GM12878 (cell line): ENCODE measurements around the gene DIP2A. TPM values are rescaled to one million over a fixed set of nuclear protein-coding genes. Genes with fewer than 3 reads are reported as not detected.

ENCODE experiments used
- ATAC-seq: fragments of 200-7000 bp; cut with Tn5 transposase; 3 replicates; pipeline ENCODE4 v1.9.1; 2020; ENCODE audit warnings: mild to moderate bottlenecking, moderate library complexity
- BruUV-seq: library from RNA; stranded (reverse); fragments of 400-500 nt; replicated peaks from 2 replicates; lab custom pipeline; 2021; lab: Mats Ljungman, UMichigan
- CTCF ChIA-PET: fragments of 300-600 bp; sonication (Branson Sonifier 250); formaldehyde crosslinking; extraction: SDS; loops from one replicate; lab custom pipeline; 2021; ENCODE audit warnings: inconsistent platforms; lab: Yijun Ruan, JAX
- POLR2A ChIA-PET: fragments of 350-600 bp; formaldehyde crosslinking; extraction: SDS; loops from one replicate; lab custom pipeline; 2021; ENCODE audit warnings: inconsistent platforms; lab: Charles Lee
- RAD21 ChIA-PET: fragments of 300-600 bp; sonication (Branson Sonifier 250); formaldehyde crosslinking; loops from one replicate; lab custom pipeline; 2023; ENCODE audit warnings: antibody characterized with exemption; ENCODE audit not compliant: unreplicated experiment; lab: Charles Lee
- SMC1A ChIA-PET: fragments of 300-600 bp; sonication (Branson Sonifier 250); formaldehyde crosslinking; loops from one replicate; lab custom pipeline; 2023; ENCODE audit not compliant: unreplicated experiment, uncharacterized antibody; lab: Charles Lee
- DNase-seq: peaks from one replicate; pipeline ENCODE4 v3.0.0-alpha.2; 2011; ENCODE audit warnings: low read depth, low spot score
- FAIRE-seq: peaks from 3 replicates; lab custom pipeline; 2011; peaks lifted over from hg19 to GRCh38; lab: Jason Lieb, UNC
- H2AFZ ChIP-seq: 2 replicates; pipeline ENCODE4 v1.6.0; 2011; ENCODE audit warnings: low read depth, low read length, control low read depth; ENCODE audit not compliant: control insufficient read depth
- H3K27ac ChIP-seq: 2 replicates; pipeline ENCODE4 v1.5.1; 2011; ENCODE audit warnings: control low read depth; ENCODE audit not compliant: control insufficient read depth, insufficient read depth
- H3K27me3 ChIP-seq, 2 experiments: replicated peaks in 1 of 2; 2 replicates each; pipeline versions ENCODE4 v1.6.0 to v1.6.1; 2011; ENCODE audit warnings: low read length in 1 of 2; ENCODE audit not compliant: control insufficient read depth in 2 of 2, insufficient read depth in 2 of 2
- H3K36me3 ChIP-seq, 2 experiments: 2 replicates each; pipeline ENCODE4 v1.5.1; 2011; ENCODE audit warnings: low read length in 1 of 2; ENCODE audit not compliant: control insufficient read depth in 2 of 2, insufficient read depth in 2 of 2
- H3K4me1 ChIP-seq: 2 replicates; pipeline ENCODE4 v1.6.1; 2011; ENCODE audit warnings: mild to moderate bottlenecking, low read length, moderate library complexity, mixed read lengths; ENCODE audit not compliant: control insufficient read depth, insufficient read depth
- H3K4me2 ChIP-seq: 2 replicates; pipeline ENCODE4 v1.6.0; 2011; ENCODE audit warnings: control low read depth; ENCODE audit not compliant: control insufficient read depth, insufficient read depth
- H3K4me3 ChIP-seq: fragments of 200-600 bp; sonication (generic); 2 replicates; pipeline ENCODE4 v1.5.1; 2016
- H3K79me2 ChIP-seq: 2 replicates; pipeline ENCODE4 v1.6.0; 2011; ENCODE audit warnings: low read length; ENCODE audit not compliant: control insufficient read depth, insufficient read depth
- H3K9ac ChIP-seq: 2 replicates; pipeline ENCODE4 v1.8.0; 2011; ENCODE audit warnings: low read length, control low read depth, mixed read lengths; ENCODE audit not compliant: control insufficient read depth, insufficient read depth
- H3K9me3 ChIP-seq: replicated peaks from 3 replicates; pipeline ENCODE4 v1.5.1; 2011; ENCODE audit warnings: mild to moderate bottlenecking, low read length; ENCODE audit not compliant: control insufficient read depth, insufficient read depth
- H4K20me1 ChIP-seq: 2 replicates; pipeline ENCODE4 v1.6.0; 2011; ENCODE audit not compliant: control insufficient read depth, insufficient read depth
- BCL3 ChIP-seq: IDR thresholded peaks from 2 replicates; pipeline ENCODE4 v1.6.1; 2011; ENCODE audit warnings: borderline replicate concordance, low read depth, mild to moderate bottlenecking, moderate library complexity, low read length; ENCODE audit not compliant: insufficient read depth, poor library complexity, severe bottlenecking
- CTCF ChIP-seq, 3 experiments: IDR thresholded peaks in 2 of 3; conservative IDR thresholded peaks in 1 of 3; 2 replicates each; pipeline ENCODE4 v1.5.1; 2011; ENCODE audit warnings: low read depth in 3 of 3, low read length in 3 of 3, mild to moderate bottlenecking in 3 of 3, control low read depth in 2 of 3, moderate library complexity in 2 of 3, inconsistent platforms in 1 of 3, mixed read lengths in 1 of 3; ENCODE audit not compliant: control insufficient read depth in 2 of 3, insufficient read depth in 1 of 3; ENCODE audit errors: extremely low read depth in 1 of 3
- MYB ChIP-seq: fragments of 150-350 bp; IDR thresholded peaks from 2 replicates; pipeline ENCODE4 v1.6.1; 2014; ENCODE audit warnings: mild to moderate bottlenecking, low read depth, low read length, borderline replicate concordance
- NRF1 ChIP-seq: conservative IDR thresholded peaks from 2 replicates; pipeline ENCODE4 v1.6.1; 2011; ENCODE audit warnings: mild to moderate bottlenecking, low read depth, low read length, improper control_type of control experiment
- RAD51 ChIP-seq: fragments of 450-650 bp; IDR thresholded peaks from 2 replicates; pipeline ENCODE4 v1.6.1; 2016; ENCODE audit warnings: moderate library complexity, mild to moderate bottlenecking, inconsistent platforms
- REST ChIP-seq: IDR thresholded peaks from 2 replicates; pipeline ENCODE4 v1.6.1; 2012; ENCODE audit warnings: mild to moderate bottlenecking, low read depth, low read length
- SIN3A ChIP-seq: IDR thresholded peaks from 2 replicates; pipeline ENCODE4 v1.6.1; 2012; ENCODE audit warnings: low read depth, low read length, improper control_type of control experiment
- TARDBP ChIP-seq: IDR thresholded peaks from 2 replicates; pipeline ENCODE4 v1.6.1; 2016; ENCODE audit warnings: borderline replicate concordance
- ZBTB4 ChIP-seq: fragments of 450-650 bp; formaldehyde crosslinking; IDR thresholded peaks from 2 replicates; pipeline ENCODE4 v1.4.0; 2022; ENCODE audit warnings: mild to moderate bottlenecking, moderate library complexity
- ZNF274 ChIP-seq: IDR thresholded peaks from one replicate; pipeline ENCODE4 v1.8.0; 2011; ENCODE audit not compliant: insufficient read length, insufficient read depth
- WGBS: methylation state at CpG from one replicate; pipeline ENCODE4 v1.1.6; 2016; ENCODE audit warnings: low lambda C conversion rate; ENCODE audit not compliant: insufficient replicate concordance, insufficient coverage; ENCODE audit errors: missing lambda C conversion rate; 5-methylcytosine and 5-hydroxymethylcytosine counted together
- in situ Hi-C: fragments of 300-500 bp; cut with MboI; formaldehyde crosslinking; loops from 9 replicates; pipeline ENCODE4 v1.14.3; 2018; ENCODE audit warnings: mixed read lengths
- intact Hi-C: fragments of 100-400 bp; cut with micrococcal nuclease; formaldehyde crosslinking; loops from one replicate; pipeline ENCODE4 v1.14.2; 2022; ENCODE audit not compliant: unreplicated experiment
- polyA plus RNA-seq, 11 experiments: library from polyadenylated mRNA; depleted of rRNA in 4 of 11; unstranded in 6 of 11; stranded (reverse) in 5 of 11; fragments of >200 nt; fragmentation: Nextera tagmentation in 4 of 11; fragmentation: Illumina TruSeq in 1 of 11; extraction: Ambion mirVana in 4 of 11; extraction: Trizol in 1 of 11; gene quantifications; 1 replicate in 1 of 11; 2 replicates in 10 of 11; pipeline versions ENCODE4 v1.2.1 to v1.2.3, GENCODE V29; 2011 to 2016; ENCODE audit warnings: inconsistent platforms in 2 of 11, missing spikeins in 2 of 11, low read depth in 1 of 11
- total RNA-seq, 4 experiments: library from RNA; depleted of rRNA in 3 of 4; stranded (reverse); fragments of >200 nt in 3 of 4; fragmentation: Illumina TruSeq in 1 of 4; extraction: Trizol in 1 of 4; gene quantifications; 2 replicates each; pipeline versions ENCODE4 v1.2.1 to v1.2.3, GENCODE V29; 2013 to 2021

Gene DIP2A
- total and polyA plus RNA-seq, 10 of the 15 experiments (the other 5 are each of a cell fraction or from before 2014, with no cell fraction given) = 1.7 to 25.5 (median 12.2) TPM

- TF ChIP-seq BCL3 (no peak), MYB (no peak), CTCF (IDR thresholded peaks at IDR 0.05 in 2 of 3, conservative IDR thresholded peaks at IDR 0.05 in 1 of 3; ENCODE audit: control insufficient read depth in 2 of 3, extremely low read depth in 1 of 3, insufficient read depth in 1 of 3, low read depth in 3 of 3, low read length in 3 of 3) (no peak), TARDBP (no peak), SIN3A (no peak)
- TF ChIP-seq, all 136 proteins: peak for 0
These were observed 48.9 kb downstream of the DIP2A start (continued) for GRCh38 chr21:46507562-46507961.

GRCh38 chr21:46509741-46510502 is 51.2 kb downstream of the DIP2A start:
- intact Hi-C loops (no loop called here), in situ Hi-C loops (loop anchor here (5.0 kb wide), 1 partner anchor 48 kb away; no protein-coding TSS in a partner anchor)
- RAD21 ChIA-PET = no interaction called here
- Histone ChIP-seq H3K9me3 (no peaks in the 10 kb centered on the region), H3K4me2 (no peak overlapping the region), H3K36me3 (peaks cover 2 to 14% of the 10 kb centered on the region in 2 experiments), H3K9ac (no peak overlapping the region), H2AFZ (no peak overlapping the region), H3K4me1 (peaks cover 17% of the 10 kb centered on the region), H3K79me2 (no peaks in the 10 kb centered on the region), H4K20me1 (no peaks in the 10 kb centered on the region), H3K27ac (no peak overlapping the region), H3K4me3 (no peak overlapping the region), H3K27me3 (no peaks in the 10 kb centered on the region)
- BruUV-seq = no TSS peak
- ATAC-seq = no peak
- SMC1A ChIA-PET = interaction anchor here (0.7 to 2.6 kb wide), 2 partner anchors 10 to 48 kb away, joined by 4 to 7 read pairs; no protein-coding TSS in a partner anchor
- no peak for FAIRE-seq
- WGBS = 83% methylated on average over 11 of the region's 11 CpGs
- CTCF ChIA-PET = interaction anchor here (0.6 to 1.7 kb wide), 2 partner anchors 8 to 18 kb away, joined by 3 to 5 read pairs; no protein-coding TSS in a partner anchor
- no peak for DNase-seq
- POLR2A ChIA-PET = interaction anchor here (0.7 kb wide), 3 partner anchors 50 to 105 kb away, joined by 3 to 6 read pairs (median 4); no protein-coding TSS in a partner anchor
- no peak for TF ChIP-seq ZBTB4 (CRISPR knock-in tag)
- no peak for TF ChIP-seq ZNF274
- TF ChIP-seq RAD51 = no peak
- TF ChIP-seq REST = no peak
- no peak for TF ChIP-seq NRF1
